ENCODE results near the gene KRT14.
"Not testable (repeated sequence)": the region's sequence is repeated elsewhere in the genome, so short reads cannot be mapped to it uniquely, and the experiment has no call there.

DNA sequence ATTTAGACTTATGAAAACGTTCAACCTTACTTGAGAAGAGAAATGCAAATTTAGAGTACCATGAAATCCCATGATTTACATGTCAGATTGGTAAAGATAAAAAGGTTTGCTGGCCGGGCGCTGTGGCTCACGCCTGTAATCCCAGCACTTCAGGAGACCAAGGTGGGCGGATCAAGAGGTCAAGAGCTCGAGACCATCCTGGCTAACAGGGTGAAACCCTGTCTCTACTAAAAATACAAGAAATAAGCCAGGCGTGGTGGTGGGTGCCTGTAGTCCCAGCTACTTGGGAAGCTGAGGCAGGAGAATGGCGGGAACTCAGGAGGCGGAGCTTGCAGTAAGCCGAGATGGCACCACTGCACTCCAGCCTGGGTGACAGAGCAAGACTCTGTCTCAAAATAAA, 43.9 kb downstream of the KRT14 start:
- TF ChIP-seq, protein P1, sequence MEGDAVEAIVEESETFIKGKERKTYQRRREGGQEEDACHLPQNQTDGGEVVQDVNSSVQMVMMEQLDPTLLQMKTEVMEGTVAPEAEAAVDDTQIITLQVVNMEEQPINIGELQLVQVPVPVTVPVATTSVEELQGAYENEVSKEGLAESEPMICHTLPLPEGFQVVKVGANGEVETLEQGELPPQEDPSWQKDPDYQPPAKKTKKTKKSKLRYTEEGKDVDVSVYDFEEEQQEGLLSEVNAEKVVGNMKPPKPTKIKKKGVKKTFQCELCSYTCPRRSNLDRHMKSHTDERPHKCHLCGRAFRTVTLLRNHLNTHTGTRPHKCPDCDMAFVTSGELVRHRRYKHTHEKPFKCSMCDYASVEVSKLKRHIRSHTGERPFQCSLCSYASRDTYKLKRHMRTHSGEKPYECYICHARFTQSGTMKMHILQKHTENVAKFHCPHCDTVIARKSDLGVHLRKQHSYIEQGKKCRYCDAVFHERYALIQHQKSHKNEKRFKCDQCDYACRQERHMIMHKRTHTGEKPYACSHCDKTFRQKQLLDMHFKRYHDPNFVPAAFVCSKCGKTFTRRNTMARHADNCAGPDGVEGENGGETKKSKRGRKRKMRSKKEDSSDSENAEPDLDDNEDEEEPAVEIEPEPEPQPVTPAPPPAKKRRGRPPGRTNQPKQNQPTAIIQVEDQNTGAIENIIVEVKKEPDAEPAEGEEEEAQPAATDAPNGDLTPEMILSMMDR (IDR thresholded peaks at IDR 0.05): not testable (repeated sequence)
- TF ChIP-seq POLR2A (IDR thresholded peaks at IDR 0.05; ENCODE audit: low read depth): not testable (repeated sequence)
